Muscle layer of colon (tissue), 2 donors: Measurements from ENCODE around the gene OR52D1.

Source experiments
- H3K27ac ChIP-seq: one replicate; pipeline ENCODE4 v1.7.0; 2013; ENCODE audit warnings: low read depth, mild to moderate bottlenecking, low read length, moderate library complexity
- H3K27me3 ChIP-seq, 2 donors: one replicate each; pipeline ENCODE4 v1.7.0; 2013; ENCODE audit warnings: low read length in 2 of 2, mild to moderate bottlenecking in 2 of 2; ENCODE audit not compliant: insufficient read depth in 2 of 2, control insufficient read depth in 1 of 2
- H3K36me3 ChIP-seq: one replicate; pipeline ENCODE4 v1.7.0; 2013; ENCODE audit warnings: mild to moderate bottlenecking, low read length; ENCODE audit not compliant: insufficient read depth
- H3K4me1 ChIP-seq: one replicate; pipeline ENCODE4 v1.7.0; 2013; ENCODE audit warnings: mild to moderate bottlenecking, low read length; ENCODE audit not compliant: insufficient read depth
- H3K4me3 ChIP-seq, 2 donors: one replicate each; pipeline ENCODE4 v1.7.0; 2013; ENCODE audit warnings: low read length in 2 of 2, low read depth in 1 of 2, mild to moderate bottlenecking in 1 of 2, moderate library complexity in 1 of 2
- H3K9ac ChIP-seq: one replicate; pipeline ENCODE4 v1.7.0; 2013; ENCODE audit warnings: low read length
- H3K9me3 ChIP-seq: one replicate; pipeline ENCODE4 v1.7.0; 2013; ENCODE audit warnings: mild to moderate bottlenecking, low read length
- donor health status: abdominal sarcoma.
- donor health status: Adenocarcinoma of cecum.

The OR52D1 gene

GRCh38 chr11:5488798-5489399 is 414 bp downstream of the OR52D1 start:
- no peak overlapping the region for H3K27ac ChIP-seq
- H3K36me3 ChIP-seq: no peaks in the 10 kb centered on the region
- H3K4me3 ChIP-seq: no peak overlapping the region
- no peaks in the 10 kb centered on the region for H3K4me1 ChIP-seq
- H3K9me3 ChIP-seq: no peaks in the 10 kb centered on the region
- no peak overlapping the region for H3K9ac ChIP-seq
- H3K27me3 ChIP-seq: no peaks in the 10 kb centered on the region

GRCh38 chr11:5489576-5490357 is 1.3 kb downstream of the OR52D1 start:
- Histone ChIP-seq H3K4me1 (no peaks in the 10 kb centered on the region), H3K27me3 (no peaks in the 10 kb centered on the region), H3K4me3 (no peak overlapping the region), H3K9me3 (no peaks in the 10 kb centered on the region), H3K27ac (no peak overlapping the region), H3K36me3 (no peaks in the 10 kb centered on the region), H3K9ac (no peak overlapping the region)

- Histone ChIP-seq H3K4me1 (no peaks in the 10 kb centered on the region), H3K9me3 (no peaks in the 10 kb centered on the region), H3K27ac (no peak overlapping the region), H3K27me3 (no peaks in the 10 kb centered on the region), H3K36me3 (no peaks in the 10 kb centered on the region), H3K9ac (no peak overlapping the region), H3K4me3 (no peak overlapping the region)
Measured at GRCh38 chr11:5499671-5500070, 11.2 kb downstream of the OR52D1 start.

DNA sequence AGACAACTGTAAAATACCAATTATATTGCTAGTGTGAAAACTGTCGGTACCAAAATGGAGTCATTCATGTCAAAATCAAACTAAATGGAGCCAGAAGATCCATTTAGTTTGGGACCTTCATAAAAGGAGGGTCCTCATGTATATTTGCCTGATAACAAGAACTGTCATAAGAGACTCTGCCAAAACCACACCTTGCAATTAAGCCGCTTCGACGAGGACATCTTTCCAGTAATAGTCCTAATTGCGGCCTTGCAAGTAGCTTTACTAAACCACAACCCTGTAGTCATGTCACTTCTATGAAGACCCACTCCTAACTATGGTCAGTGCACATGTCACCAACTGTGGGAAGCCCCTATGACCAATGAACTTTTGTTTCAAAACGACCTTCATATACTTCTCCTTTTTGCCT is 11.9 kb downstream of the OR52D1 start:
- Histone ChIP-seq H3K27ac (no peak overlapping the region), H3K4me1 (no peaks in the 10 kb centered on the region), H3K9me3 (no peaks in the 10 kb centered on the region), H3K9ac (no peak overlapping the region), H3K27me3 (no peaks in the 10 kb centered on the region), H3K36me3 (no peaks in the 10 kb centered on the region), H3K4me3 (no peak overlapping the region)

- Histone ChIP-seq H3K4me1 (no peaks in the 10 kb centered on the region), H3K9me3 (no peaks in the 10 kb centered on the region), H3K36me3 (no peaks in the 10 kb centered on the region), H3K27ac (no peak overlapping the region), H3K4me3 (no peak overlapping the region), H3K27me3 (no peaks in the 10 kb centered on the region), H3K9ac (no peak overlapping the region)
Measured at GRCh38 chr11:5504403-5504921, 16.0 kb downstream of the OR52D1 start.

DNA sequence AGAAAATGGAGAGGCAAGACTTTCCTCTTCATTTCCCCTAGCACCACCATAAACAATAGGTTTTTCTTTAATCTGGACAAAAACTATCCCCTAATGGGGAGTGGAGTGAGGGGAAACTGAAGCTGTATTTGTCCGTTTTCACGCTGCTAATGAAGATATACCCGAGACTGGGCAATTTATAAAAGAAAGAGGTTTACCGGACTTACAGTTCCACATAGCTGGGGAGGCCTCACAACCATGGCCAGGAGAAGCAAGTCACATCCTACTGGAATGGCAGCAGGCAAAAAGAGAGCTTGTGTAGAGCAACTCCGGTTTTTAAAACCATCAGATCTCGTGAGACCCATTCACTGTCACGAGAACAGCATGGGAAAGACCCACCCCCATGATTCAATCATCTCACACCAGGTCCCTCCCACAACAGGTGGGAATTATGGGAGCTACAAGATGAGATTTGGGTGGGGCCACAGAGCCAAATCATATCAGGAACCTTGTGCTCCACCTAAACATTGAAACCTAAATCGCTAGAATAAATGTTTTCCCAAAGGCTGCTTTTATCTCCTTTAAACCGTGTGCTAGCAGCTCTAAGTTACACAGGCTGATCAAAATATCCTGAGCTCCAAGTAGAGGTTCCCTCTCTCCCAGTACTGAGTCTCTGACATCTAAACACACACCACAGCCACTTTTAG is 17.0 kb downstream of the OR52D1 start:
- Histone ChIP-seq H3K9ac (no peak overlapping the region), H3K9me3 (no peaks in the 10 kb centered on the region), H3K36me3 (no peaks in the 10 kb centered on the region), H3K4me1 (no peaks in the 10 kb centered on the region), H3K27me3 (no peaks in the 10 kb centered on the region), H3K27ac (no peak overlapping the region), H3K4me3 (no peak overlapping the region)

- no peak overlapping the region for H3K4me3 ChIP-seq
- H3K36me3 ChIP-seq: no peaks in the 10 kb centered on the region
- no peaks in the 10 kb centered on the region for H3K27me3 ChIP-seq
- H3K9me3 ChIP-seq: no peaks in the 10 kb centered on the region
- H3K9ac ChIP-seq: no peak overlapping the region
- H3K4me1 ChIP-seq: no peaks in the 10 kb centered on the region
- H3K27ac ChIP-seq: no peak overlapping the region
Measured at GRCh38 chr11:5507177-5507932, 18.9 kb downstream of the OR52D1 start.

DNA sequence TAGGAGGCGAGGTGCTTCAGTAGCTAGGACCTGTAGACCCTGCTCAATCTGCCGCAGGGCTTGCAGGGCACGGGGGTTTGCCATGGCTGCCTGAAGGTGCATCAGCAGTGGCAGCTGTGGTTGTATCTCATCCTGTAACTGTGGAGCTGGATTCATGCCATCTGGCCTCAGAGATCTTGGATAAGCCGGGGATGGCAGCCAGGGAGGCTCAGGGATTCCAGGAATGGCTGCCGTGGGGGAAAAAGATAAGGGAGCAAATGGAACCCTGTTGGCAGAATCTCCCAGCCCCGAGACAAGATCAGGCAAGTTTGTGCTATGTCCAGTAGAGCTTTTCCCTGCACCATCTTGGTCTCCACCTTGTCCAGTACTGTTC is 19.4 kb downstream of the OR52D1 start:
- Histone ChIP-seq H3K36me3 (no peaks in the 10 kb centered on the region), H3K9ac (no peak overlapping the region), H3K4me3 (no peak overlapping the region), H3K9me3 (no peaks in the 10 kb centered on the region), H3K4me1 (no peaks in the 10 kb centered on the region), H3K27me3 (no peaks in the 10 kb centered on the region), H3K27ac (no peak overlapping the region)

DNA sequence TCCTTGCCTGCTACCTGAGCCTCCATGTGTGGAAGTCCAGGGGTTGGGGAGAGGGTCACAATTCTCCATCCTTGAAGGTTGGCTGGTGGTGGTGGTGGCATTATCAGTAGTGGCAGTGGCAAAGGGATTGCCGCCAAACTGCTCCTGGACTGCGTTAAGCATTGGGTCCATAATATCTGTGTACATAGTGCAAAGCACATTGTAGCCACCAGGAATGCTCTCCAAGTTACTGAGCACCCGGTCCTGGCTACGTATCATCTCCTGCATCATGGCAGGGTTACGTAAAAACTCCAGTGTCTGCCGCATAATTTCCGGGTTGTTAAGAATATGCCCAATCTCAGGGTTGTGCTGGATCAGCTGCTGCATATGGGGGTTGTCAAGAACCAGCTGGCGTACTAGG is 20.1 kb downstream of the OR52D1 start:
- Histone ChIP-seq H3K27ac (no peak overlapping the region), H3K4me3 (no peak overlapping the region), H3K36me3 (no peaks in the 10 kb centered on the region), H3K9me3 (no peaks in the 10 kb centered on the region), H3K9ac (no peak overlapping the region), H3K4me1 (no peaks in the 10 kb centered on the region), H3K27me3 (no peaks in the 10 kb centered on the region)

GRCh38 chr11:5509803-5510202 is 21.3 kb downstream of the OR52D1 start, which contains the start of gene UBQLN3:
UBQLN3 (minus strand) TSS chr11:5509957; CDS start chr11:5509558, 399 bp downstream.
- Histone ChIP-seq H3K4me1 (no peaks in the 10 kb centered on the region), H3K27me3 (no peaks in the 10 kb centered on the region), H3K27ac (no peak within 1 kb of the TSS), H3K36me3 (no peaks in the 10 kb centered on the region), H3K9me3 (no peaks in the 10 kb centered on the region), H3K4me3 (no peak within 1 kb of the TSS), H3K9ac (no peak within 1 kb of the TSS)

DNA sequence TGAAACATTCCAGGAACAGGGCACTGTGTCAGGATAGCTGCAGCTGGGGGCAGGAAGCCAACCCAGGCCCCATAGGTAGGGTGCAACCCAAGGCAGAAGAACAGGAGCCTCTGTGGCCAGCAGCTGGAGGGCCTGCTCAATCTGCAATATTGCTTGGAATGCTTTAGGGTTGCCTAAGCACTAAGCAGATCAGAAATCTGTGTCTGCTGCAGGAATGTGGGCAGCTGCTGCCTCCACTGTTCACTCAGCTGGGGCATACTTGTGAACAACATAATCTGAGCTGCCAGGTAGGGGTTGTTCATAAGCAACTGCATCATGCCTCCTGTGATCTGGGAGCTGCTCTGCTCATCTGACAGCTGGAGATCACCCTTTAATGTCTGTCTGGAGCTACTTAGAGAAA is 26.4 kb downstream of the OR52D1 start:
- H3K4me3 ChIP-seq: no peak overlapping the region
- H3K9me3 ChIP-seq: no peaks in the 10 kb centered on the region
- H3K4me1 ChIP-seq: no peaks in the 10 kb centered on the region
- no peak overlapping the region for H3K9ac ChIP-seq
- no peaks in the 10 kb centered on the region for H3K27me3 ChIP-seq
- no peaks in the 10 kb centered on the region for H3K36me3 ChIP-seq
- no peak overlapping the region for H3K27ac ChIP-seq
